Neuronal stem cell (in vitro differentiated cells): ENCODE measurements around the gene SPDL1.

Experiments
- DNase-seq: peaks from one replicate; pipeline ENCODE4 v3.0.0-alpha.2; 2013; ENCODE audit warnings: low spot score
- H2AFZ ChIP-seq: one replicate; pipeline ENCODE4 v1.6.1; 2013; ENCODE audit warnings: mild to moderate bottlenecking, low read length, inconsistent platforms
- H2AK5ac ChIP-seq: 2 replicates; pipeline ENCODE4 v1.6.1; 2013; ENCODE audit warnings: low read depth, mild to moderate bottlenecking, inconsistent platforms, low read length, moderate library complexity, mixed read lengths
- H2BK120ac ChIP-seq: 2 replicates; pipeline ENCODE4 v1.6.1; 2013; ENCODE audit warnings: low read depth, mild to moderate bottlenecking, inconsistent platforms, low read length, moderate library complexity, mixed read lengths
- H2BK12ac ChIP-seq: one replicate; pipeline ENCODE4 v1.6.1; 2013; ENCODE audit warnings: low read length, inconsistent platforms
- H2BK15ac ChIP-seq: 2 replicates; pipeline ENCODE4 v1.6.1; 2013; ENCODE audit warnings: mild to moderate bottlenecking, low read length, inconsistent platforms, mixed read lengths
- H2BK5ac ChIP-seq: one replicate; pipeline ENCODE4 v1.6.1; 2013; ENCODE audit warnings: inconsistent platforms, mild to moderate bottlenecking, low read length, moderate library complexity
- H3K14ac ChIP-seq: one replicate; pipeline ENCODE4 v1.6.1; 2013; ENCODE audit warnings: low read length, inconsistent platforms
- H3K18ac ChIP-seq: 2 replicates; pipeline ENCODE4 v1.6.1; 2013; ENCODE audit warnings: low read length, inconsistent platforms
- H3K23ac ChIP-seq: 2 replicates; pipeline ENCODE4 v1.6.1; 2013; ENCODE audit warnings: low read depth, mild to moderate bottlenecking, mixed read lengths, low read length, inconsistent platforms; ENCODE audit not compliant: poor library complexity
- H3K27ac ChIP-seq: replicated peaks from 3 replicates; pipeline ENCODE4 v1.5.1; 2013; ENCODE audit warnings: low read length, inconsistent platforms
- H3K27me3 ChIP-seq, 3 experiments: 2 replicates each; pipeline ENCODE4 v1.6.1; 2013; ENCODE audit warnings: low read length in 3 of 3, mild to moderate bottlenecking in 2 of 3, inconsistent platforms in 1 of 3, low read depth in 1 of 3, mixed read lengths in 1 of 3, moderate library complexity in 1 of 3; ENCODE audit not compliant: control insufficient read depth in 3 of 3, insufficient read depth in 3 of 3
- H3K36me3 ChIP-seq, 2 donors: replicated peaks in 1 of 2; 2 replicates each; pipeline ENCODE4 v1.6.1; 2013; ENCODE audit warnings: low read length in 2 of 2; ENCODE audit not compliant: control insufficient read depth in 2 of 2, insufficient read depth in 2 of 2
- H3K4ac ChIP-seq: 2 replicates; pipeline ENCODE4 v1.6.1; 2013; ENCODE audit warnings: inconsistent platforms, mild to moderate bottlenecking, low read length, moderate library complexity
- H3K4me1 ChIP-seq, 2 donors: 1 replicate in 1 of 2; 2 replicates in 1 of 2; pipeline ENCODE4 v1.6.1; 2013; ENCODE audit warnings: low read length in 2 of 2, low read depth in 1 of 2; ENCODE audit not compliant: control insufficient read depth in 2 of 2, insufficient read depth in 1 of 2
- H3K4me2 ChIP-seq: one replicate; pipeline ENCODE4 v1.6.1; 2013; ENCODE audit warnings: mild to moderate bottlenecking, low read length, inconsistent platforms; ENCODE audit not compliant: insufficient read depth, poor library complexity, severe bottlenecking
- H3K4me3 ChIP-seq, 2 donors: 2 replicates each; pipeline ENCODE4 v1.5.1; 2013; ENCODE audit warnings: low read length in 2 of 2, mild to moderate bottlenecking in 2 of 2, inconsistent platforms in 1 of 2, moderate library complexity in 1 of 2
- H3K79me1 ChIP-seq: one replicate; pipeline ENCODE4 v1.6.1; 2013; ENCODE audit warnings: low read depth, mild to moderate bottlenecking, inconsistent platforms, low read length, moderate library complexity
- H3K9ac ChIP-seq: one replicate; pipeline ENCODE4 v1.6.1; 2013; ENCODE audit warnings: mild to moderate bottlenecking, low read depth, low read length, inconsistent platforms; ENCODE audit not compliant: poor library complexity
- H3K9me3 ChIP-seq, 2 donors: replicated peaks in 1 of 2; 2 replicates each; pipeline versions ENCODE3 to v1.6.1; 2013; ENCODE audit warnings: low read length in 2 of 2, mild to moderate bottlenecking in 2 of 2, inconsistent platforms in 1 of 2, low read depth in 1 of 2, mixed read lengths in 1 of 2, moderate library complexity in 1 of 2; ENCODE audit not compliant: control insufficient read depth in 2 of 2, insufficient read depth in 1 of 2
- H4K8ac ChIP-seq: one replicate; pipeline ENCODE4 v1.6.1; 2013; ENCODE audit warnings: low read depth, mild to moderate bottlenecking, inconsistent platforms, low read length, moderate library complexity
- H4K91ac ChIP-seq: one replicate; pipeline ENCODE4 v1.6.1; 2013; ENCODE audit warnings: low read length, low read depth, mild to moderate bottlenecking, inconsistent platforms; ENCODE audit not compliant: poor library complexity
- WGBS, 2 donors: extraction: QIAGEN DNeasy Blood & Tissue Kit; methylation state at CpG; one replicate each; pipeline ENCODE4 v1.1.7; 2013; ENCODE audit warnings: missing lambda C conversion rate in 2 of 2, mixed read lengths in 1 of 2; ENCODE audit not compliant: insufficient read length in 2 of 2, insufficient replicate concordance in 1 of 2; ENCODE audit errors: extremely low coverage in 2 of 2; 5-methylcytosine and 5-hydroxymethylcytosine counted together

Gene SPDL1

GRCh38 chr5:169628892-169629291, 45.3 kb downstream of the SPDL1 start:
- no peak overlapping the region for H4K8ac ChIP-seq
- H3K23ac ChIP-seq: no peak overlapping the region
- no peak overlapping the region for H2BK5ac ChIP-seq
- no peaks in the 10 kb centered on the region for H3K4me1 ChIP-seq
- no peak overlapping the region for H3K4ac ChIP-seq
- no peak overlapping the region for H3K4me3 ChIP-seq
- H3K18ac ChIP-seq: no peak overlapping the region
- H3K27ac ChIP-seq: no peak overlapping the region
- no peaks in the 10 kb centered on the region for H3K9me3 ChIP-seq
- no peak overlapping the region for H2BK15ac ChIP-seq
- no CpG with 5 or more reads among the region's 2 CpGs for WGBS, 2 donors
- H3K27me3 ChIP-seq: no peaks in the 10 kb centered on the region
- no peaks in the 10 kb centered on the region for H3K36me3 ChIP-seq
- no peak overlapping the region for H2AK5ac ChIP-seq
- no peak overlapping the region for H3K4me2 ChIP-seq
- no peak overlapping the region for H2AFZ ChIP-seq
- H3K14ac ChIP-seq: no peak overlapping the region
- no peaks in the 10 kb centered on the region for H3K79me1 ChIP-seq
- DNase-seq: no peak
- no peak overlapping the region for H4K91ac ChIP-seq
- H2BK120ac ChIP-seq: no peak overlapping the region
- no peak overlapping the region for H2BK12ac ChIP-seq
- H3K9ac ChIP-seq: no peak overlapping the region

- Histone ChIP-seq H2BK5ac (no peak overlapping the region), H3K27me3 (no peaks in the 10 kb centered on the region), H2BK15ac (no peak overlapping the region), H3K36me3 (no peaks in the 10 kb centered on the region), H3K9me3 (no peaks in the 10 kb centered on the region), H3K4ac (no peak overlapping the region), H3K79me1 (no peaks in the 10 kb centered on the region), H2BK12ac (no peak overlapping the region), H2BK120ac (no peak overlapping the region), H3K9ac (no peak overlapping the region), H3K4me2 (no peak overlapping the region), H3K27ac (no peak overlapping the region), H4K91ac (no peak overlapping the region), H4K8ac (no peak overlapping the region), H2AK5ac (no peak overlapping the region), H3K4me3 (no peak overlapping the region), H3K18ac (no peak overlapping the region), H3K14ac (no peak overlapping the region), H3K4me1 (no peaks in the 10 kb centered on the region), H2AFZ (no peak overlapping the region), H3K23ac (no peak overlapping the region)
- no CpG with 5 or more reads among the region's 6 CpGs for WGBS, 2 donors
- DNase-seq: no peak
Measured at GRCh38 chr5:169629847-169630548, 46.4 kb downstream of the SPDL1 start.

- H3K4me1 ChIP-seq: no peaks in the 10 kb centered on the region
- no peak overlapping the region for H3K14ac ChIP-seq
- no peak overlapping the region for H2AK5ac ChIP-seq
- no peak overlapping the region for H4K8ac ChIP-seq
- no peak overlapping the region for H3K4me2 ChIP-seq
- no peak overlapping the region for H3K4me3 ChIP-seq
- no peak overlapping the region for H3K23ac ChIP-seq
- H2BK15ac ChIP-seq: no peak overlapping the region
- no peak overlapping the region for H3K18ac ChIP-seq
- no peak for DNase-seq
- no peaks in the 10 kb centered on the region for H3K9me3 ChIP-seq
- no CpG with 5 or more reads among the region's 4 CpGs for WGBS, 2 donors
- H3K27me3 ChIP-seq: peaks cover 0 to 3% (median 0%) of the 10 kb centered on the region in 3 experiments
- H2BK120ac ChIP-seq: no peak overlapping the region
- no peak overlapping the region for H4K91ac ChIP-seq
- H2BK5ac ChIP-seq: no peak overlapping the region
- no peak overlapping the region for H2AFZ ChIP-seq
- H3K79me1 ChIP-seq: no peaks in the 10 kb centered on the region
- no peak overlapping the region for H2BK12ac ChIP-seq
- H3K4ac ChIP-seq: no peak overlapping the region
- no peaks in the 10 kb centered on the region for H3K36me3 ChIP-seq
- H3K9ac ChIP-seq: no peak overlapping the region
- no peak overlapping the region for H3K27ac ChIP-seq
Measured at GRCh38 chr5:169631360-169631759, 47.8 kb downstream of the SPDL1 start.

DNA sequence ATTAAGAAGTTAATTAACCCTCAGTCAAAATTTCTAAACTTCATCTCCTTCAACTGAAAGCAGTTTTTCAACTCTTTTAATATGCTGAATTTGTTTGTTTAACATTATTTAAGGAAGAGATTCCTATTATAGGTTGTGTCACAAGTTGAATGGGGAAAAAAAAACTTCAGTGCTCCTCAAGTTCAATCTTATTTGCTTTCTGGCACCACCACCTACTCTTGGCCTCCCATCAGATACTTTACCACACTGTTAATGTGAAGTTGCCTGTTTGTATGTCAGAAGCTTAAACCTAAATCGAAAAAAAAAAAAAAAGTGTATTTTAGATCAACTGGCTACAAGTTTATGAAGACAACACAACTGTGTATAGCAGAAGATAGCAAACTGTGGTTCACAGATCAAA, 49.4 kb downstream of the SPDL1 start:
- no peaks in the 10 kb centered on the region for H3K36me3 ChIP-seq
- no peaks in the 10 kb centered on the region for H3K9me3 ChIP-seq
- H4K8ac ChIP-seq: no peak overlapping the region
- WGBS, 2 donors: no CpG with 5 or more reads among the region's 1 CpG
- H3K4ac ChIP-seq: no peak overlapping the region
- no peak overlapping the region for H3K4me3 ChIP-seq
- H3K27me3 ChIP-seq: peaks cover 0 to 18% (median 12%) of the 10 kb centered on the region in 3 experiments
- H2BK15ac ChIP-seq: no peak overlapping the region
- peaks cover 0 to 2% of the 10 kb centered on the region in 2 donors for H3K4me1 ChIP-seq
- no peak overlapping the region for H2BK12ac ChIP-seq
- no peak overlapping the region for H3K9ac ChIP-seq
- H2BK120ac ChIP-seq: no peak overlapping the region
- H3K14ac ChIP-seq: no peak overlapping the region
- H2AK5ac ChIP-seq: no peak overlapping the region
- H3K79me1 ChIP-seq: no peaks in the 10 kb centered on the region
- H3K4me2 ChIP-seq: no peak overlapping the region
- H3K18ac ChIP-seq: no peak overlapping the region
- H4K91ac ChIP-seq: no peak overlapping the region
- DNase-seq: no peak
- no peak overlapping the region for H3K23ac ChIP-seq
- H3K27ac ChIP-seq: no peak overlapping the region
- H2BK5ac ChIP-seq: no peak overlapping the region
- H2AFZ ChIP-seq: no peak overlapping the region
